GM12878 (cell line): Measurements from ENCODE around the gene GRIK1. TPM values are rescaled to one million over a fixed set of nuclear protein-coding genes. Genes with fewer than 3 reads are reported as not detected.

Source experiments
- ATAC-seq: fragments of 200-7000 bp; cut with Tn5 transposase; 3 replicates; pipeline ENCODE4 v1.9.1; 2020; ENCODE audit warnings: mild to moderate bottlenecking, moderate library complexity
- BruUV-seq: library from RNA; stranded (reverse); fragments of 400-500 nt; replicated peaks from 2 replicates; lab custom pipeline; 2021; lab: Mats Ljungman, UMichigan
- CTCF ChIA-PET: fragments of 300-600 bp; sonication (Branson Sonifier 250); formaldehyde crosslinking; extraction: SDS; loops from one replicate; lab custom pipeline; 2021; ENCODE audit warnings: inconsistent platforms; lab: Yijun Ruan, JAX
- POLR2A ChIA-PET: fragments of 350-600 bp; formaldehyde crosslinking; extraction: SDS; loops from one replicate; lab custom pipeline; 2021; ENCODE audit warnings: inconsistent platforms; lab: Charles Lee
- RAD21 ChIA-PET: fragments of 300-600 bp; sonication (Branson Sonifier 250); formaldehyde crosslinking; loops from one replicate; lab custom pipeline; 2023; ENCODE audit warnings: antibody characterized with exemption; ENCODE audit not compliant: unreplicated experiment; lab: Charles Lee
- SMC1A ChIA-PET: fragments of 300-600 bp; sonication (Branson Sonifier 250); formaldehyde crosslinking; loops from one replicate; lab custom pipeline; 2023; ENCODE audit not compliant: unreplicated experiment, uncharacterized antibody; lab: Charles Lee
- DNase-seq: peaks from one replicate; pipeline ENCODE4 v3.0.0-alpha.2; 2011; ENCODE audit warnings: low read depth, low spot score
- FAIRE-seq: peaks from 3 replicates; lab custom pipeline; 2011; peaks lifted over from hg19 to GRCh38; lab: Jason Lieb, UNC
- H2AFZ ChIP-seq: 2 replicates; pipeline ENCODE4 v1.6.0; 2011; ENCODE audit warnings: low read depth, low read length, control low read depth; ENCODE audit not compliant: control insufficient read depth
- H3K27ac ChIP-seq: 2 replicates; pipeline ENCODE4 v1.5.1; 2011; ENCODE audit warnings: control low read depth; ENCODE audit not compliant: control insufficient read depth, insufficient read depth
- H3K27me3 ChIP-seq, 2 experiments: replicated peaks in 1 of 2; 2 replicates each; pipeline versions ENCODE4 v1.6.0 to v1.6.1; 2011; ENCODE audit warnings: low read length in 1 of 2; ENCODE audit not compliant: control insufficient read depth in 2 of 2, insufficient read depth in 2 of 2
- H3K36me3 ChIP-seq, 2 experiments: 2 replicates each; pipeline ENCODE4 v1.5.1; 2011; ENCODE audit warnings: low read length in 1 of 2; ENCODE audit not compliant: control insufficient read depth in 2 of 2, insufficient read depth in 2 of 2
- H3K4me1 ChIP-seq: 2 replicates; pipeline ENCODE4 v1.6.1; 2011; ENCODE audit warnings: mild to moderate bottlenecking, low read length, moderate library complexity, mixed read lengths; ENCODE audit not compliant: control insufficient read depth, insufficient read depth
- H3K4me2 ChIP-seq: 2 replicates; pipeline ENCODE4 v1.6.0; 2011; ENCODE audit warnings: control low read depth; ENCODE audit not compliant: control insufficient read depth, insufficient read depth
- H3K4me3 ChIP-seq: fragments of 200-600 bp; sonication (generic); 2 replicates; pipeline ENCODE4 v1.5.1; 2016
- H3K79me2 ChIP-seq: 2 replicates; pipeline ENCODE4 v1.6.0; 2011; ENCODE audit warnings: low read length; ENCODE audit not compliant: control insufficient read depth, insufficient read depth
- H3K9ac ChIP-seq: 2 replicates; pipeline ENCODE4 v1.8.0; 2011; ENCODE audit warnings: low read length, control low read depth, mixed read lengths; ENCODE audit not compliant: control insufficient read depth, insufficient read depth
- H3K9me3 ChIP-seq: replicated peaks from 3 replicates; pipeline ENCODE4 v1.5.1; 2011; ENCODE audit warnings: mild to moderate bottlenecking, low read length; ENCODE audit not compliant: control insufficient read depth, insufficient read depth
- H4K20me1 ChIP-seq: 2 replicates; pipeline ENCODE4 v1.6.0; 2011; ENCODE audit not compliant: control insufficient read depth, insufficient read depth
- BACH1 ChIP-seq: fragments of 450-650 bp; IDR thresholded peaks from 2 replicates; pipeline ENCODE4 v1.6.1; 2017; ENCODE audit warnings: mild to moderate bottlenecking, borderline replicate concordance
- BCLAF1 ChIP-seq: fragments of 450-650 bp; IDR thresholded peaks from 2 replicates; pipeline ENCODE4 v1.6.1; 2017; ENCODE audit warnings: antibody characterized with exemption, mild to moderate bottlenecking, moderate library complexity
- CREM ChIP-seq: IDR thresholded peaks from 2 replicates; pipeline ENCODE4 v1.6.1; 2014; ENCODE audit warnings: antibody characterized with exemption, low read depth
- SP1 ChIP-seq: IDR thresholded peaks from one replicate; pipeline ENCODE4 v1.6.1; 2011; ENCODE audit warnings: low read depth, low read length
- WGBS: methylation state at CpG from one replicate; pipeline ENCODE4 v1.1.6; 2016; ENCODE audit warnings: low lambda C conversion rate; ENCODE audit not compliant: insufficient replicate concordance, insufficient coverage; ENCODE audit errors: missing lambda C conversion rate; 5-methylcytosine and 5-hydroxymethylcytosine counted together
- in situ Hi-C: fragments of 300-500 bp; cut with MboI; formaldehyde crosslinking; loops from 9 replicates; pipeline ENCODE4 v1.14.3; 2018; ENCODE audit warnings: mixed read lengths
- intact Hi-C: fragments of 100-400 bp; cut with micrococcal nuclease; formaldehyde crosslinking; loops from one replicate; pipeline ENCODE4 v1.14.2; 2022; ENCODE audit not compliant: unreplicated experiment
- polyA plus RNA-seq, 11 experiments: library from polyadenylated mRNA; depleted of rRNA in 4 of 11; unstranded in 6 of 11; stranded (reverse) in 5 of 11; fragments of >200 nt; fragmentation: Nextera tagmentation in 4 of 11; fragmentation: Illumina TruSeq in 1 of 11; extraction: Ambion mirVana in 4 of 11; extraction: Trizol in 1 of 11; gene quantifications; 1 replicate in 1 of 11; 2 replicates in 10 of 11; pipeline versions ENCODE4 v1.2.1 to v1.2.3, GENCODE V29; 2011 to 2016; ENCODE audit warnings: inconsistent platforms in 2 of 11, missing spikeins in 2 of 11, low read depth in 1 of 11
- total RNA-seq, 4 experiments: library from RNA; depleted of rRNA in 3 of 4; stranded (reverse); fragments of >200 nt in 3 of 4; fragmentation: Illumina TruSeq in 1 of 4; extraction: Trizol in 1 of 4; gene quantifications; 2 replicates each; pipeline versions ENCODE4 v1.2.1 to v1.2.3, GENCODE V29; 2013 to 2021

GRIK1 gene
- total and polyA plus RNA-seq, 10 of the 15 experiments (the other 5 are each of a cell fraction or from before 2014, with no cell fraction given), result 0.05 to 0.13 (median 0.09) TPM; not detected in 7

GRCh38 chr21:29658934-29659203 is 280.9 kb downstream of the GRIK1 start (continued):
- no peak for TF ChIP-seq CREM

GRCh38 chr21:29658177-29658933 is 281.4 kb downstream of the GRIK1 start:
- TF ChIP-seq BCLAF1 (no peak), BACH1 (no peak), SP1 (no peak)
- SMC1A ChIA-PET, result no interaction called here
- in situ Hi-C loops (no loop called here), intact Hi-C loops (no loop called here)
- WGBS, result 52% methylated on average over 10 of the region's 10 CpGs
- Histone ChIP-seq H3K27me3 (no peaks in the 10 kb centered on the region), H4K20me1 (no peaks in the 10 kb centered on the region), H3K27ac (no peak overlapping the region), H3K36me3 (no peaks in the 10 kb centered on the region), H3K9me3 (no peaks in the 10 kb centered on the region), H3K4me1 (no peaks in the 10 kb centered on the region), H3K9ac (no peak overlapping the region), H3K79me2 (no peaks in the 10 kb centered on the region), H3K4me3 (no peak overlapping the region), H2AFZ (no peak overlapping the region), H3K4me2 (no peak overlapping the region)
- CTCF ChIA-PET, result no interaction called here
- RAD21 ChIA-PET, result no interaction called here
- DNase-seq (no peak), ATAC-seq (no peak), FAIRE-seq (no peak)
- POLR2A ChIA-PET, result no interaction called here
- no TSS peak for BruUV-seq
